CMK (cell line): ENCODE data around the gene BEAN1.

ENCODE experiments used
- DNase-seq: peaks from one replicate; pipeline ENCODE4 v3.0.0-alpha.2; 2010; ENCODE audit warnings: low read depth

The BEAN1 gene

DNA sequence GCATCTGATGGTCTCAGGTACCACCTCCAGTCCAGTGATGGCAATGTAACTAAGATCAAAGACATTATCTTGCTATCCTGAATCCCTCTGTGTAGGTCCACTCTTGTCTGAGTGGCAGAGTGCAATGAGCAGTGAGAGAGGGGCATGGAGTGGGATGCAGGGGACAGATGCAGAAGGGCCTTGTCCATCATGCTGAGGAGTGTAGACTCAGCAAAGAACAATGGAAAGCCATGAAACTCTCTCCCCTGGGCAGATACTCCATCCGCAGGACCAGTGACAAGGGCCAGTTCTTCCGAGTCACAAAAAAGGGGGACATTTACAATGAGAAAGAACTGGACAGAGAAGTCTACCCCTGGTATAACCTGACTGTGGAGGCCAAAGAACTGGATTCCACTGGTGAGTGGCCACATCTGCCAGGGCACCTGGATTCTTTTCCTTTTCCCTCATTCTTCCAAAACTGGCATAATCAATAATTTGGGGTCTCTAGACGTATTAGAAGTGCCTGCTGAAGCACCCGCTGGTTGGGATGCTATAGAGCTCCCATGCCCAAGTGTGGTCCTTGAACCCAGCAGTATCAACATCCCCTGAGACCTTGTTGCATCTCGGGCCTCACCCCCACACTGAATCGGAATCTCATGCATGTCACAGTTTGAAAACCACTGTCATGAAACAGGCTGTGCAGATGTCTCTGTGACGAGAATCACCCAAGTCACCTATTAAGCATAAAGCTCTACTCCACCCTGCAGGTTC lies 31.1 kb upstream of the BEAN1 start:
- DNase-seq = no peak

DNA sequence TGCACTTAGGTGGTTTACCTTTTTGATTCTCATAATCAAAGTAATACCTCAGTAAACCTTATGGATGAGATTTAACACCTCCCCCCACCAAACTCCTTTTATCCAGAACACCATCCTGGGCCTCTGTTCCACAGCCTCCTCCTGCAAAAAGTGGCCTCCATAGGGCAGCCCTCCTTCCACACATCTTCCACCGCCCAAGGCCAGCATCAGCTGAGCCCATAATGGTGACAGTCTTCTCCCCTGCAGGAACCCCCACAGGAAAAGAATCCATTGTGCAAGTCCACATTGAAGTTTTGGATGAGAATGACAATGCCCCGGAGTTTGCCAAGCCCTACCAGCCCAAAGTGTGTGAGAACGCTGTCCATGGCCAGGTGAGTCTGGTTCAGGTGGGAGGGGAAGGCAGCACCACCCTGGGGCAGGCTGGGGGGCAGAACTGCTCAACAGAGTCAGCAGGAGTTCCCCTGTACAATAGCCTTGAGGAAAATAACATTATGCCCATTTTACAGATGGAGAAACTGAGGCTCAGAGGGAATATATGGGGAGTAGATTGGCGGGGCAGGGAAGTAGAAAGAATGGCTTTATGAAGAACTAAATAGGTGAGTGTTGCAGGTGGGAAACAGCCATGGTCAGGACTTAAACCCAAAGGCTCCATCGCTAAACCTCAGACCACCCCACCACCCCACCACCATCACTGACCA lies 29.2 kb upstream of the BEAN1 start:
- no peak for DNase-seq

DNA sequence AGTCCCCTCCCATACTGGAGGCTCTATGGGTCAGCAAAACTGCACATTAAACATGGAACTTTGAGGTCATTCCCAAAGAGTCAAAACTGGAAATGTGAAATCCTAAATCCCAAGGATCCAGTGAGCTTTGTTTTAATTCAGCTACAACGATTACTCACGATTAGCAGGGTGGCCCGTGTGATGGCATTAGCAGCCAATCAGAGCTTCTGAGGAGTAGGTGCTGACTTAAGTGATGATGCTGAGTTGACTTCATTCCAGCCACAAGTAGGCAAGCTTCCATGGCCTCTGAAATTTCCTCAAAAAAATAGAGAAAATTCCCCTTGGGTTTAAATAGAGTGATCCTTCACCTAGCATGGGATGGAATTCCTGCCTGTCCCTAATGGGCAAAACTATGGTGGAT lies 28.1 kb upstream of the BEAN1 start:
- no peak for DNase-seq

DNA sequence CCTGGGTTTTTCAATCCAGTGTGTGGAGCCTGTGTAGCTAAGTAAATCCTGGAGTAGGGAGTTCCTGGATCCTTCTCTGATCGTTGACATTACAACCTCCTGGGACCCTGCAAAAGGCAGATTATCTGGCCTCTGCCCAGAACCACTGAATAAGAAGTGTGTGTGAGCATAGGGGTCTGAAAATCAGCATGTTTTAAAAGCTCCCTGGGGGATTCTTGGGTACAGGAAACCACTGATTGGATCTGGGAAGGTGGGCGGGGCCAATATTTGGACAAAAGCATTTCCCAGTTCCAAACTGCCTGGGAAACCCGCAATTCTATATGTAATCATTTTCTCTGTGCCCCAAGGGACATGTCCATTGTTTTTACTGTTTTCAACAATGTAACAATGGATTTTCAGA lies 27.2 kb upstream of the BEAN1 start:
- DNase-seq = no peak

DNA sequence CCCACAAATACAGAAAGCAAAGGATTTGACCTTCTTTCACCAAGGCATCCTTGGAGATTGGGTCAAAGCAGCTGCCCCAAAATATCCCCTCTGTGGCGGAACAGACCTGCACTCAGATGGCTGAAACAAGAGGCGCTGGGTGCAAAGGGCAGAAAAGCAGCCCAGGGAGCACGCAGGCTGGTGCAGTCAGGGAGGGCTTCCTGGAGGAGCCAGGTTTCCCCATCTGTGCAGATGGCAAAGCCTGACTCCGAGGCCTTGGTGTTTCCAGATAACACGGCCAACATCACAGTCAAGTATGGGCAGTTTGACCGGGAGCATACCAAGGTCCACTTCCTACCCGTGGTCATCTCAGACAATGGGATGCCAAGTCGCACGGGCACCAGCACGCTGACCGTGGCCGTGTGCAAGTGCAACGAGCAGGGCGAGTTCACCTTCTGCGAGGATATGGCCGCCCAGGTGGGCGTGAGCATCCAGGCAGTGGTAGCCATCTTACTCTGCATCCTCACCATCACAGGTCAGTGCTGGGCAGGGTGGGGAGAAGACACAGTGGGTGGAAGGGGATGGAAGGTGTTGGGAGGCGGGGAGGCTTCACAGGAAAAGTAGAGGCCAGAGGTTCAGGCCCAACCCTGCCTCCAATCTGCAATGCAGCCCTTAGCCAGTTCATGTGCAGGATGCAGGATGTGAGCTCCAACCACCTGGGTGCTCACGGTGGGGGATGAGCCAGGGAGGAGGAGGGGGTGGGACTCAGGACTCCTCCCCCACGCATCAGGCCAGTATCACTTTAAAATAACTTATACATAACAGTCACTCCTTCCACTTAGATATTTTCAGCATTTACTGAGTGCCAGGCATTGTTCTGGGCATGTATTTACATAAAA lies 26.4 kb upstream of the BEAN1 start:
- no peak for DNase-seq

GRCh38 chr16:66401610-66402009 lies 25.5 kb upstream of the BEAN1 start:
- DNase-seq = no peak

DNA sequence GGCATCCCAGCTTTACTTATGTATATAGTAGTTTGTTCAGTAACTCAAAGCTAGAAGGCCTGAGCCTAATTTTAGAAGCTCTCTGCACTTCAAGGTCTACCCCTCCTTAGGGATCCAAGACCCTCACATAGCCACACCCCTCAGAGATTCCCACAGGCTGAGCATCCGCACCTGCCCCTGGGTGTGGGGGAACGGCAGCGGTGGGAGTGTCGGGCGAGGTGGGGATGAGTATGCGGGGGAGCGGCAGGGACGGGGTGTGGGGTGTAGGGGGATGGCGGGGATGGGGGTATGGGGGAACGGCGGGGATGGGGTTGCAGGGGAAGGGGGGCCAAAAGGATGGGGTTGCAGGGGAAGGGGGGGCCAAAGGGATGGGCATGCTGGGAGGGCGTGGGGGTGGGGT lies 24.9 kb upstream of the BEAN1 start:
- no peak for DNase-seq

GRCh38 chr16:66402591-66403230 lies 24.4 kb upstream of the BEAN1 start:
- DNase-seq = no peak

GRCh38 chr16:66403531-66404145 lies 23.5 kb upstream of the BEAN1 start:
- no peak for DNase-seq

DNA sequence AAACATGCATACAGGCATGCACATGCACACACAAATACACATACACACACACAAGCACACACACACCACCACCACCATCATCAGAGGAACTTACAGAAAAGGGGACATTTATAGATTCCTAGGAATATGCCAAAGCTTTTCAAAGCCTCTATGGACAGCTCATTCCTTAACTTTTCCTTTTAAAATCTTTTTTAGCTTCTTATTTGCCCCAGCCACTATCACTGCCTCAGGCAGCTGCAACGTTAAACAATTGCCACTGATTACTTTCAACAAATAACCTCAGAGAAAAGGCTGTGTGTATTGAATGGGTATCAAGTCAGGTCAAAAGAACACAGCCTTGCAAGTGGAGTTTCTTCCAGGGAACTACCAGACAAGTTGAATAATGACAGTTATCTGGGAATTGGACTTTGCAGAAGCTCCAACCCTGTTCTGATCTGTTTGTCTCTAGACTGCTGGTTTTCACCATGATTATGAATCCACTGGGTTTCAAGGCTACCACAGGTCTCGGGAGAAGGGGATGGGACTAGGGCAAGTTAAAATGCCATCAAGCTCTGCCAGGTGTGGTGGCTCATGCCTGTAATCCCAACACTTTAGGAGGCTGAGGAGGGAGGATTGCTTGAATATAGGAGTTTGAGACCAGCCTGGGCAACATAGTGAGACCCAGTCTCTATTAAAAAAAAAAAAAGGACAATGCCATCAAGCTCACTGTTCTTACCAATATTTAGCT lies 21.9 kb upstream of the BEAN1 start:
- DNase-seq = no peak

DNA sequence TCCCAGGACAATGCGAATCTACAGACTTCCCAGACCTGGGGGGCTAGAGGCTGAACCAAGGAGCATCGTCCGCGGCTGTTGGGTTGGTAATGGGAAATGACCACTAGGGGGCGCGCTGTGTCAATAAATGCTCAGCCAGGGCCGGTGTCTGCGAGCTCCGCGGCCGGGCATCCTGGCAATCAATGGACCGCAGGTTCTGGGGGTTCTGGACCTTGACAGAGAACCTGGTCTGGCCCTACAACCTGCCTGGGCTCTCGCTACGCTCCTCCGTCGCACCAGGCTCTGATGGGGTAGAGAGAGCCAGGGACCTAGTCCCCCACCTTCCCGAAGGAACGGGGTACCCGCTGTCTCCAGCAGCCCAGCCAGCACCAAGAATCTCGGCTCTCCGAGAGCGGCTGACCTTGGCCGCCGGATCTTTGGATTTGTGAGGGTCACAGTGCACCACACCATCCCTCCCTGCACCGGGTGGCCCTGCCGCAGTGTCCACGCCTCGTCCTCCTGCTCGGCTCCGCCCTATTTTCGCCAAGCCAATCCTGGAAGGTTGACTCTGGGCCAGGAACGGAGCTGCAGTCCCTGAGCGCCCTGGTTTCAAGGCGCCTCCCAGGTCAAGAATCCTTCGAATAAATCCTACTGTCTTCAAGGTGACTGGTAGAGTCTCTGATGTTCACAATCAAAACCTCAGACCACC lies 20.4 kb upstream of the BEAN1 start:
- DNase-seq = no peak

GRCh38 chr16:66408163-66409048 lies 18.7 kb upstream of the BEAN1 start:
- no peak for DNase-seq

DNA sequence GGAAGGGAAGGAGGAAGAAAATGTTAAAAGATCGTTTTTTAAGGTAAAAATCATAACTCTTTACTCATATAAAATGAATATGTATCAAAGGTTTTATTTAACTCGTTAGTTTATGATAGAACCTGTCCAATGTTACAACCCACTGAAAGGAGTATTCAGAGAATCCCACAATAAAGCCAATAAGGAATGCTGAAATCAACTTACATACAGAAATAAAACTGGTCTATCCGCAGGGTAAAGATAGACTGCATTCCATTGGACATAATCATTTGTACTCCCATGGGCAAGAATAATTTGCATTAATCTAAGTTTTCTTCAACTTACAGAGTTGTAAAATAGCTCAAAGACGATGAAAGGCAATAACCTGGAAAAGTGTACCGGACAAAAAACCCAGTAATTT lies 17.9 kb upstream of the BEAN1 start:
- DNase-seq = no peak

DNA sequence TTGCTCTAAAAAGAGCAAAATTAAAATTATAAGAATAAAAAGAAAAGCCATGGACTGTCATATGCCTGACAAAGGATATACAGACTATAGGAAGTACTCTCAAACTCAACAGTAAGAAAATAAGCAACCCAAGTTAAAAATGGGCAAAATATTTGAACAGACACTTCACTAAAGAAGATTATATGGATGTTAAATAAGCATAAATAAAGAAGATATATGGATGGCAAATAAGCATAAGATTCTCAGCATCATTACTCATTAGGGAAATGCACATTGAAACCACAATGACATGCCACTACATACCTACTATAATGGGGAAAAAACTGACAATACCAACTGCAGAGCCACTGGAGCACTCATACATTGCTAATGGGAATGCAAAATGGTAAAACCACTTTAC lies 14.9 kb upstream of the BEAN1 start:
- DNase-seq = no peak

DNA sequence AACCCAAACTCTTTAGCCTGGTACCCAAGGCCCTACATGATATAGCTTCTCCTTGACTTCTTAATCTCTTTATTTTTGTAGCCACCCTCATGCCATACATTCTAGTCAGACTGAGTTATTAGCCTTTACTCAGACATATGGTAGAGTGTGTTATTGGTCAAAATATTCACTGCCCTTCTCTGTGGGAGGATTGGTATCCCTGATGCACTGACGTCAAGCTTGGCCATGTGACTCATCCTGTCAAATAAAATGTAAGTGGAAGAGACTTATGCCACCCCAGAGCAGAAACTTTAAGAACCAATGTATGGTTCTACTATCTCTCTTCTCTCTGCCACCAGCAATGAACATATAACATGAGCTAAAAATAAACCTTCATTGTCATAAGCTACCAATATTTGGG lies 12.2 kb upstream of the BEAN1 start:
- no peak for DNase-seq

- no peak for DNase-seq
These were observed 11.0 kb upstream of the BEAN1 start for GRCh38 chr16:66416136-66416535.

DNA sequence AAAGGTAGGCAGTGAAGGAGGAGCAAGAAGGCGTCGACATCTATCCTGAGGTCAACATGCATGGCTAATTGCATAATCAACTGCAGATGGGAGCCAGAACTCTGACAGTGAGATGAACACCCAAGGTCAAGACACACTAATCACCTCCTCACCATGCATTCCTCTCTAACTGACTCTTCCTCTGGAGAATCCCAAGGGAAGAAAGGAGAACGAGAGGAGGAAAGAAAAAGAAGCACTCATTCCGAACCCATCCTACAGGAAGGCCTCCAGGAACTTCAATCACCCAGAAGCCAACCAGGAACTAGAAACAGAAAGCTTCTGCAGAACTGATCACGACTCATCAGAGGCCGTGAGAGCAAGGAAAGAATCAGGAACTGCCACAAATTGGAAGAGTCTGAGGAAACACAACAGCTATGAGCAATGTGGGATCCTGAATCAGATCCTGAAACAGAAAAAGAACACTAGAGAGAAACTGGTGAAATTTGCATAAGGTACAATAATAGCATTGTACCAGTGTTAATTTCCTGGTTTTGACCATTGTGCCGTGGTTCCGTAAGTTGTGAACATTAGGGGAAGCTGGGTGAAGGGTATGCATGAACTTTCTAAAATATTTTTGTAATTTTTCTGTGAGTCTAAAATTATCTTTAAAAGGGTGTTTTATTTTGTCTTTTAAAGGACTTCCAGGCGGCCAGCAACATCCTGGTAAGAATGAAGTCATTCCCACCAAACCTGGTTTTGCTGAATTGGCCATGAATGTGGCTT lies 10.0 kb upstream of the BEAN1 start:
- no peak for DNase-seq

DNA sequence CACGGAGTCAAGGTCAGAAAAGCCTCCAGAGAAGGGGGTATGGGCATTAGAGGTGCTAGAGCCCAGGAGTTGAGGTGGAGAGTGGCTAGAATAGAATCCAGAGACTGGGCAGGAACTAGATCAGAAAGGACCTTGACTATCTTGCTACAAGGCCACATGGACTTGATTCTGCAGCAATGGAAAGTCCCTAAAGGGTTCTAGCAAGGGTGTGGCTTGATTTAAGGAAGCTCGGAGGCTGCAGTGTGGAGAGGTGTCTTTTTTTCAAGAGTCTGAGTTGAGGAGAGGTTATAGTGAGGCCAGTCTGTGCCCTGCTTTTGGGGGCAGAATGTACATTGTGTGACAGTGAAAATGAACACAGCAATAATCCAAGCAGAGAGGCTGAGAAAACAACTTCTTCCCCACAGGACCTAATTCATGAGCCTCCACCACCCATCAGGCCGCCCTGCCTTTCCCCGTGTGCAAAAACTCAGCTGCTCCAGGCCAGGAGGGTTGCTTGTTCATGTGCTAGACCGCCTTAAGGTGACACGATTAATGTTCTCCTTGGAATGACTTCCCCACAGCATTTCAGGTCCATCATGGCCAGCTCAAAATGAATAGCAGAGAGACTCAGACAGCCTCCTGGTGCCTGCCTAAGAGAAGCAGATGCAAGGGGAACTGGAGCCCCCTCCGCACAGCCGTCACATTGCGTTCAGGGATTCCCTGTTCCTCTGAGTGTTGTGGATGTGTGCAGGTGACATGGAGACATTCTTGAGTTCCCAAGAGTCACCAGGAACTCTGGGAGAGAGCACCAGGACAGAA lies 8.7 kb upstream of the BEAN1 start:
- DNase-seq = no peak
